ENCODE data around the gene NOCT. TPM values are rescaled to one million over a fixed set of nuclear protein-coding genes. Genes with fewer than 3 reads are reported as not detected.
"Not testable (repeated sequence)": the region's sequence is repeated elsewhere in the genome, so short reads cannot be mapped to it uniquely, and the experiment has no call there.

Gene NOCT
- total and polyA plus RNA-seq, 2 of the 4 experiments (the other 2 are of a cell fraction) = 5.5 to 41.4 TPM

- intact Hi-C loops (cut with micrococcal nuclease); H3K4me2 ChIP-seq (ENCODE audit: low read depth, low read length); ATAC-seq (ENCODE audit: low read depth); H3K9me1 ChIP-seq (ENCODE audit: insufficient read depth, low read length); H3K27ac ChIP-seq (ENCODE audit: insufficient read depth, low read length); H4K91ac ChIP-seq (ENCODE audit: insufficient read depth, low read depth, low read length); H2AK9ac ChIP-seq (replicated peaks; ENCODE audit: low read depth, low read length, poor library complexity); in situ Hi-C loops (cut with MboI; ENCODE audit: low sequenced_read_pairs); H2BK15ac ChIP-seq (ENCODE audit: low read depth, low read length); POLR2A ChIA-PET (ENCODE audit: unreplicated experiment); H3K9ac ChIP-seq (ENCODE audit: low read depth, low read length); dilution Hi-C loops (cut with HindIII; ENCODE audit: low sequenced_read_pairs, unreplicated experiment); H3K23ac ChIP-seq (ENCODE audit: low read depth, low read length); H2AK5ac ChIP-seq (ENCODE audit: low read depth, low read length); H3K27me3 ChIP-seq (ENCODE audit: control insufficient read depth, insufficient read depth, low read length); H4K5ac ChIP-seq (ENCODE audit: low read depth, low read length); H2BK120ac ChIP-seq (ENCODE audit: low read depth, low read length); H4K8ac ChIP-seq (ENCODE audit: low read depth in 2 of 2, low read length in 2 of 2); BruUV-seq (replicated peaks); H2BK20ac ChIP-seq (ENCODE audit: low read depth, low read length); H2BK5ac ChIP-seq (ENCODE audit: low read depth, low read length, poor library complexity, severe bottlenecking); CTCF ChIA-PET; H3K4me1 ChIP-seq (ENCODE audit: control insufficient read depth, insufficient read depth, low read length); H2AFZ ChIP-seq (replicated peaks; ENCODE audit: low read length, poor library complexity); H3K18ac ChIP-seq (ENCODE audit: low read depth, low read length); H4K20me1 ChIP-seq (ENCODE audit: insufficient read depth, low read length); H3K56ac ChIP-seq (ENCODE audit: extremely low read depth, insufficient read depth, low read length); H3K9me3 ChIP-seq (ENCODE audit: control insufficient read depth, insufficient read depth, low read length); H3K14ac ChIP-seq (replicated peaks; ENCODE audit: low read depth, low read length); H3K4ac ChIP-seq (ENCODE audit: low read depth, low read length); H3K4me3 ChIP-seq (ENCODE audit: insufficient read depth, low read depth, low read length); DNase-seq: not testable (repeated sequence)
- no CpG with 5 or more reads among the region's 4 CpGs for WGBS, 2 experiments (ENCODE audit: extremely low coverage in 2 of 2, insufficient read length in 1 of 2)
- Histone ChIP-seq H3K36me3 (ENCODE audit: control insufficient read depth, insufficient read depth, low read length) (peaks cover 28% of the 10 kb centered on the region), H3K79me1 (ENCODE audit: low read depth in 1 of 2, low read length in 2 of 2) (peaks cover 22 to 28% of the 10 kb centered on the region in 2 experiments)
Measured at GRCh38 chr4:139059026-139059425, 43.4 kb downstream of the NOCT start.
